ENCODE results near the gene CANT1.

- no peak for TF ChIP-seq EZH2phosphoT487 (IDR thresholded peaks at IDR 0.05; ENCODE audit: low read depth)
- TF ChIP-seq, protein P1, sequence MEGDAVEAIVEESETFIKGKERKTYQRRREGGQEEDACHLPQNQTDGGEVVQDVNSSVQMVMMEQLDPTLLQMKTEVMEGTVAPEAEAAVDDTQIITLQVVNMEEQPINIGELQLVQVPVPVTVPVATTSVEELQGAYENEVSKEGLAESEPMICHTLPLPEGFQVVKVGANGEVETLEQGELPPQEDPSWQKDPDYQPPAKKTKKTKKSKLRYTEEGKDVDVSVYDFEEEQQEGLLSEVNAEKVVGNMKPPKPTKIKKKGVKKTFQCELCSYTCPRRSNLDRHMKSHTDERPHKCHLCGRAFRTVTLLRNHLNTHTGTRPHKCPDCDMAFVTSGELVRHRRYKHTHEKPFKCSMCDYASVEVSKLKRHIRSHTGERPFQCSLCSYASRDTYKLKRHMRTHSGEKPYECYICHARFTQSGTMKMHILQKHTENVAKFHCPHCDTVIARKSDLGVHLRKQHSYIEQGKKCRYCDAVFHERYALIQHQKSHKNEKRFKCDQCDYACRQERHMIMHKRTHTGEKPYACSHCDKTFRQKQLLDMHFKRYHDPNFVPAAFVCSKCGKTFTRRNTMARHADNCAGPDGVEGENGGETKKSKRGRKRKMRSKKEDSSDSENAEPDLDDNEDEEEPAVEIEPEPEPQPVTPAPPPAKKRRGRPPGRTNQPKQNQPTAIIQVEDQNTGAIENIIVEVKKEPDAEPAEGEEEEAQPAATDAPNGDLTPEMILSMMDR (IDR thresholded peaks at IDR 0.05; ENCODE audit: low read depth, low read length), result no peak
Measured at GRCh38 chr17:79051306-79051705, 41.7 kb upstream of the CANT1 start.

All from OCI-LY3 (cell line).